HepG2 (cell line): ENCODE results near the gene APOL2.

Source experiments
- CHD2 ChIP-seq: IDR thresholded peaks from 2 replicates; pipeline ENCODE4 v1.6.1; 2011; ENCODE audit warnings: low read depth, low read length, improper control_type of control experiment
- CTCF ChIP-seq: sonication (generic); formaldehyde crosslinking; IDR thresholded peaks from 2 replicates; pipeline ENCODE4 v1.5.0; 2020; ENCODE audit warnings: mild to moderate bottlenecking, missing genetic modification reagents, moderate library complexity
- E2F5 ChIP-seq: sonication (generic); formaldehyde crosslinking; conservative IDR thresholded peaks from 2 replicates; pipeline ENCODE4 v1.4.0; 2020; ENCODE audit warnings: missing genetic modification reagents
- ELF3 ChIP-seq: IDR thresholded peaks from 2 replicates; pipeline ENCODE4 v1.6.1; 2016; ENCODE audit warnings: missing genetic modification reagents, missing compliant biosample characterization
- ELK4 ChIP-seq: sonication (generic); formaldehyde crosslinking; IDR thresholded peaks from 2 replicates; pipeline ENCODE4 v1.9.0; 2021; ENCODE audit warnings: missing genetic modification reagents, borderline replicate concordance
- HNF4G ChIP-seq, 2 experiments: sonication (generic) in 1 of 2; formaldehyde crosslinking in 1 of 2; IDR thresholded peaks; 2 replicates each; pipeline versions ENCODE4 v1.4.0 to v1.6.1; 2011 to 2020; ENCODE audit warnings: borderline replicate concordance in 2 of 2, low read depth in 2 of 2, mild to moderate bottlenecking in 2 of 2, low read length in 1 of 2, missing genetic modification reagents in 1 of 2, moderate library complexity in 1 of 2
- NONO ChIP-seq, 2 experiments: fragments of 450-650 bp in 1 of 2; sonication (generic) in 1 of 2; formaldehyde crosslinking in 1 of 2; IDR thresholded peaks in 1 of 2; conservative IDR thresholded peaks in 1 of 2; 2 replicates each; pipeline versions ENCODE4 v1.6.1 to v1.8.0; 2017 to 2022; ENCODE audit warnings: mild to moderate bottlenecking in 1 of 2, missing genetic modification reagents in 1 of 2, moderate library complexity in 1 of 2
- NR2F1 ChIP-seq, 2 experiments: fragments of 450-650 bp in 1 of 2; formaldehyde crosslinking in 1 of 2; IDR thresholded peaks; 2 replicates each; pipeline versions ENCODE4 v1.5.0 to v1.6.1; 2016 to 2020; ENCODE audit warnings: mild to moderate bottlenecking in 1 of 2, missing compliant biosample characterization in 1 of 2, missing genetic modification reagents in 1 of 2, moderate library complexity in 1 of 2
- POLR2A ChIP-seq, 2 experiments: IDR thresholded peaks; 2 replicates each; pipeline ENCODE4 v1.6.1; 2011; ENCODE audit warnings: low read depth in 2 of 2, low read length in 2 of 2, mild to moderate bottlenecking in 1 of 2, moderate library complexity in 1 of 2; ENCODE audit not compliant: insufficient read depth in 1 of 2
- SP1 ChIP-seq, 2 experiments: fragments of 450-650 bp in 1 of 2; sonication (generic) in 1 of 2; formaldehyde crosslinking in 1 of 2; IDR thresholded peaks; 2 replicates each; pipeline versions ENCODE4 v1.4.0 to v1.6.1; 2016 to 2020; ENCODE audit warnings: missing genetic modification reagents in 1 of 2
- SP4 ChIP-seq: sonication (generic); formaldehyde crosslinking; IDR thresholded peaks from 2 replicates; pipeline ENCODE4 v1.8.1; 2023; ENCODE audit warnings: mild to moderate bottlenecking, missing genetic modification reagents
- ZNF318 ChIP-seq: sonication (generic); formaldehyde crosslinking; IDR thresholded peaks from 2 replicates; pipeline ENCODE4 v1.4.0; 2020; ENCODE audit warnings: mild to moderate bottlenecking, missing genetic modification reagents
- ZNF367 ChIP-seq: sonication (generic); formaldehyde crosslinking; IDR thresholded peaks from 2 replicates; pipeline ENCODE4 v1.4.0; 2020; ENCODE audit warnings: missing genetic modification reagents, borderline replicate concordance
- ZNF841 ChIP-seq: sonication (generic); formaldehyde crosslinking; IDR thresholded peaks from 2 replicates; pipeline ENCODE4 v1.8.1; 2023; ENCODE audit warnings: missing genetic modification reagents, borderline replicate concordance

- TF ChIP-seq ELK4 (CRISPR knock-in tag) (no peak), ZNF318 (CRISPR knock-in tag) (no peak), CTCF (CRISPR knock-in tag) (no peak), NR2F1 (CRISPR knock-in tag; IDR thresholded peaks at IDR 0.05) (no peak), NONO (IDR thresholded peaks at IDR 0.05) (no peak), NONO (CRISPR knock-in tag; conservative IDR thresholded peaks at IDR 0.05) (no peak), SP4 (CRISPR knock-in tag) (no peak), ELF3 (CRISPR knock-in tag) (no peak), E2F5 (CRISPR knock-in tag) (no peak), HNF4G (IDR thresholded peaks at IDR 0.05; ENCODE audit: borderline replicate concordance, low read depth, low read length) (no peak), HNF4G (CRISPR knock-in tag; IDR thresholded peaks at IDR 0.05; ENCODE audit: borderline replicate concordance, low read depth) (no peak), ZNF841 (CRISPR knock-in tag) (no peak), POLR2A (IDR thresholded peaks at IDR 0.05; ENCODE audit: insufficient read depth in 1 of 2, low read depth in 2 of 2, low read length in 2 of 2) (no peak), SP1 (IDR thresholded peaks at IDR 0.05) (no peak), SP1 (CRISPR knock-in tag; IDR thresholded peaks at IDR 0.05) (no peak), ZNF367 (CRISPR knock-in tag) (no peak), CHD2 (no peak)
These were observed 252 bp downstream of the APOL2 start for GRCh38 chr22:36239150-36239400.
